ENCODE measurements around the gene RALGAPA2.

Gene RALGAPA2

DNA sequence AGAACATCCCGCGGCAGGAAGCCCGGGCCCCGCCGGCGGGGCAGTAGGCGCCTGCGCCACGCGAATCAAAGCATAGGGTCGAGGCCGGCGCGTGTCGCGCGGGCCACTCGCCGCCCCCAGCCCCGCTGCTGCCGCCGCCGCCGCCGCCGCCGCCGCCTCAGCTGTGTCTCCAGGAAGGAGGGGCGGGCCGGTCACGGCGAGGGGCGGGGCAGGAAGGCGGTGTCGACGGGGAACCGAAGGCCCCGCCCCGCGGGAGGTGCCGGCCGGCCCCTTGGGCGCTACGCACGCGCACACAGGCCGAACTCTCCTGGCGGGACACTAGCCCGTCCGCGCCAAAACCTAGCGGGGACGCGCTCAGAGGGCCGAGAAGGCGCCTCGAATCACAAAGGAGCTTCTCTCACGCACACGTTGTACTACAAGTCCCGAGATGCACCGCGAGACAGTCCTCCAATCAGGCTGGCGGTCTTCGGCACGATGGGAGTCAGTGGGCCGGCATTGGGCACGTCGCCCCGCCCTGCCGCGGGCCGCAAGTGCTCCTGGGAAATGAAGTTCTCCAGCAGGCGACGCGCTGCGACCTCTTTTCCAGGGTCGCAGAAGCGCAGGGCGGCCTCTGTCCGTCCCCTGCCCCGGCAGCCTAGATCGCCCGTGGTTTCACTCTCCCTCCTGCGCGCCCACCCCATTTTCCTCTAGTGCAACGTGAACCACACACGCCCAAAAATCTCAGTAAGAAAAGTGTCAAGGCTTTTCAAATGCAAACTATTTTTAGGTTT lies at the start of gene RALGAPA2:
RALGAPA2 (minus strand) TSS at position 171 of the 770 bp plus-strand sequence; CDS start at position 7, 164 bp downstream.
- peak within 1 kb of the TSS; percentile 90 for H3K4me3 ChIP-seq (ENCODE audit: low read depth, low read length)
- peak; percentile 96 for DNase-seq (ENCODE audit: low read depth)

DNA sequence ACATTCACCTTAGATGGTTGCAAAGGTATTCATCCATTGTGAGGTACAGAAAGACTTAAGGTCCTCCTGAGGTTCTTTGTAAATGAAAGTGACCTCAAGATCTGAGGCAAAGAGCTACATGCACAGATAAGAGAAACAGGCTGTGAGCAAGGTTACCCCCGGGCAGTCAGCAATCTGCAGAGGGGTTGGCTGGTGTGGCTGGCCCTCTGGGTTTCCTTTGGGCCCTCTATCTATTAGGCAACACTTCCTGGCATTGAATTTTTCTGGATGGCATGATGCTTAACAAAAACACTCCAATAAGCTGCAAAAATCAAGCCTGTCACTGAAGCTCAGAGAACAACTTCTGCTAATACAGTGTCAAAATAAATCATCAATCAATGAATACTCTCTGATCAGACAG lies 48.9 kb upstream of the RALGAPA2 start:
- H3K4me3 ChIP-seq (ENCODE audit: low read depth, low read length), result no peak overlapping the region
- no peak for DNase-seq (ENCODE audit: low read depth)

DNA sequence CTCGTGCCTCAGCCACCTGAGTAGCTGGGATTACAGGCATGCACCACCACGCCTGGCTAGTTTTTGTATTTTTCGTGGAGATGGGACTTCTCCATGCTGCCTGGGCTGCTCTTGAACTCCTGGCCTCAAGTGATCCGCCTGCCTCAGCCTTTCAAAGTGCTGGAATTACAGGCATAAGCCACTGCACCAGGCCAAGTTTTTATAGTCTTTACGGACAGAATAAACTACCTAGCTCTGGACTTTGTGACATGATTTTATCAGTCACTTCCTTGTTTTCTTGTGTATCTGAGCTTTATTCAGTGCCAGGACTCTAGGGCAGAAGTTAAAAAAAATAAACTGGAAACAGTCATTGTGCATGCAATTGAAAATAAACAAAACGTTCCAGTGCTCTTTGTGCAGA lies 46.7 kb upstream of the RALGAPA2 start:
- H3K4me3 ChIP-seq (ENCODE audit: low read depth, low read length), result no peak overlapping the region
- no peak for DNase-seq (ENCODE audit: low read depth)

- no peak overlapping the region for H3K4me3 ChIP-seq (ENCODE audit: low read depth, low read length)
- no peak for DNase-seq (ENCODE audit: low read depth)
Measured at GRCh38 chr20:20755674-20756319, 43.4 kb upstream of the RALGAPA2 start.

GRCh38 chr20:20755231-20755630 lies 42.8 kb upstream of the RALGAPA2 start:
- no peak overlapping the region for H3K4me3 ChIP-seq (ENCODE audit: low read depth, low read length)
- DNase-seq (ENCODE audit: low read depth), result no peak

DNA sequence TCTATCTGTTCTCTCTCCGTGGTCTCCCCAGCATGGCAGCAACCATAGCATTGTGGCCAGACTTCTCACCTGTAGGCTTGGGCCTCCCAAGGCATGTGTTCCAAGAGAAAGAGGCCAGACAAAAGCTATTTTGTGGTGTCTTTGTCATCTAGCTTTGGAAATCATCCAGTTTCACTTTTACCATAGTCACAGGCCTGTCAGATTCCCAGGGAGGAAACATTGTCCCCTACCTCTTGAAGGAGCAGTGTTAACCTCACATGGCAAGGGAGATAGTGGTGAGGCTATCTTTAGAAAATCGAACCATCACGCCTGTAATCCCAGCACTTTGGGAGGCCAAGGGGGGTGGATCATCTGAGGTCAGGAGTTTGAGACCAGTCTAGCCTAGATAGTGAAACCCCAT lies 42.3 kb upstream of the RALGAPA2 start:
- DNase-seq (ENCODE audit: low read depth), result no peak
- H3K4me3 ChIP-seq (ENCODE audit: low read depth, low read length), result no peak overlapping the region

DNA sequence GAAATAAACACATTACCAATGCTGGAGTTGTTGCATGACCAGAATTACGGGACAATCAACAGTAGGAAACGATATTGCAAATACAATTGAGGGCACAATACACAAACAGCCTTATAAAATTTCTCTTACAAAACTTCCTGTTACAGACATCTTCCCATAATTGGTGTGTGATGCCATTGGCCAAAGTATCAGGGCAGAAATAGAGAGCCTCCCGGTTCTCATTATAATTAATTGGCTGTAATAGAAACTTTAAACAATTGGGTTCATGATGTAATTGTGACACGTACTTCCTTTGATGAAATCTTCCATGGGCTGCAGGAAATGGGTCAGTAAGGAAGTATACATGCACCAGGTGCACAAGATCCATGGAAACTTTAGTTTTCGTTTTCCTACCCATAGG lies 40.3 kb upstream of the RALGAPA2 start:
- no peak for DNase-seq (ENCODE audit: low read depth)
- H3K4me3 ChIP-seq (ENCODE audit: low read depth, low read length), result no peak overlapping the region

DNA sequence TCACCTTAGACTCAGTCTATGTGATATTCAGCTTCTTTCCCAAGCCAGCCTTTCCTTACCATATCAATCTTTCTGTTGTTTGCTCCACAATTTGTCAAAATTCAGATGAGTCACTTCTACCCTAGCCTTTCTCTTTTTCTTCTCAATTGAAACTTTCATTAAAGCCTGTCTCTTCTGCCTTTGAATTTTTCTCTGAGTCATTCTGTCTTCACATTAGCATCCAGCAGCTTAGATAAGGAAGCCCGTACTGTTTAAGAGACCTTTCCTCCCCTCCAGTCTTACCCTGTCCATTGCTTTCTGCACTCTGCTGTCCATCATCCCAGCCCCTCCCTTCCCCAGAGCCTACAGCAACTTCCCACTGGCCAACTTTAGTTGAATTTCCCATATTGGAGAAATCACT lies 34.9 kb upstream of the RALGAPA2 start:
- no peak for DNase-seq (ENCODE audit: low read depth)
- no peak overlapping the region for H3K4me3 ChIP-seq (ENCODE audit: low read depth, low read length)

GRCh38 chr20:20744170-20744725 lies 31.8 kb upstream of the RALGAPA2 start:
- no peak overlapping the region for H3K4me3 ChIP-seq (ENCODE audit: low read depth, low read length)
- no peak for DNase-seq (ENCODE audit: low read depth)

DNA sequence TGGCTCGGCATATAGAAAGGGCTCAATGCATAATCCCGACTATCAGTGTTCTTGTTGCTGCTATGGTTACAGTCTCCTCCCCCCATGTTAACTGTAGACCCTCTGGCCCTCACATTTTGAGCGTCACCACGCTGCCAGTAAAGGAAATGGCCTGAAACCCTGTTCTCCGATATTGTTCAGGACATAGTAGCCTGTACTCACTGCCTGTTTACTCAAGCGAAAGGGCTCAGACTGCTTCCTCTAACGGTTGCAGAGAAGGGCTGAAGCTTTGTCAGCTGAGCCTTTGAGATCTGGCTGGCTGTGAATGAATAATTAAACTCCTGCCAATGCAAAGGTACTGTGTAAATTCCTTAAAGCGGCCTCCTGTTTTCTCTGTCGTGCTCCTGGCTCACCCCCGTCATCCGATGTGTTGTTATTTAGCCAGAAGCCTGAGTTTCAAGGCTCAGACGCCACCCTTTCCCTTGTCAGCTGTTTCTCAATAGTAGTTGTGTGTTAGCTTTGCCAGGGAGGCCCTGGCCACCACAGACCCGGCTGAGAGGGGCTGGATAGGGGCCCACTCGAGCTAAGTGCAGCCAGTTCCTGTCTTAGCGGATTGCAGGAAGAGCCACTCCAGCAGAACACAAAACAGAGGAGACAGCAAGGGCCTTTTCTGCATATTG lies 31.2 kb upstream of the RALGAPA2 start:
- DNase-seq (ENCODE audit: low read depth), result no peak
- no peak overlapping the region for H3K4me3 ChIP-seq (ENCODE audit: low read depth, low read length)

DNA sequence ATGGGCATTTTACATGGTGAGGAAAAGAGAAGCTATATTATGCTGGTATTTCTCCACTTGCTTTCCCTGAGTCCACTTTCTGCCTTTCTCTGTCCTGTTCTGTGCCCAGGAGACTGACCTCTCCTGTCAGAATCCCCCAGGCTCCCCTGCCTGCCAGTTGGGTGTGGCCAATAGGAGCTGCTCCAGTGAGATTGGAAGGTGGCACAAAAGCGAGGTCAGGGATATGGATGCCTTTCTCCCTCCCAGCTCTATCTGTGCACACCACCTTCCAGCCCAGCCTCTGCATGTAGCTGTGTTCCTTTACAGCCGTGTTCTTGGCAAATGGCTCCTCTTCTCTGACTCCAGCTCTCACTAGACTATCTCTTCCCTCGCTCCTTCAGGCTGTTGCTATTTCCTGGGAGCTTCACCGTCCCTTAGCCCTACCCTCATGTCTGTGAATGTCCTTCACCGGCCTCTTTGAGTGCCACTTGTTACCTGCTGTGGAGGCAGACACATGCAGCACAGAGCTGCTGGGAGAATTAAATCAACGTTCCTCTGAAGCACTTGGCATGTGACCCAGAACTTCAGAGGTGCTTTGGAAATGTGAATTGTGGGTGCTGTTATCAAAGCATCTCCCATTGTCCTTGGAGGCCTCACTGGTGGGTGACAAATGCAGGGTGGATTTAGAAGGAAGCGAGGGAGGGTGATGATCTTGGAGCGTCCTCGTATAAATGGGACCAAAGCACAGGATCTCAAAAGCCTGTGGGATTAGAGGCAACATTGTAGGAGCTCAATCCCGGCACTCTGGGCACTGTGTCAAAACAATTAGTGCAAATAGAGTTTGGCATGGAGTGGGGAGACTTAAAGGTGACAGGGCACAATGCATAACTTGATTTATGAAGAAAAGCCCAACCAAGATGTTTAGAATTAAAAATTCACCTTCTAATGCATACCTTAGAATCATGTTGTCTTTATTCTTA lies 28.9 kb upstream of the RALGAPA2 start:
- DNase-seq (ENCODE audit: low read depth), result no peak
- H3K4me3 ChIP-seq (ENCODE audit: low read depth, low read length), result no peak overlapping the region

GRCh38 chr20:20740541-20740940 lies 28.1 kb upstream of the RALGAPA2 start:
- DNase-seq (ENCODE audit: low read depth), result no peak
- no peak overlapping the region for H3K4me3 ChIP-seq (ENCODE audit: low read depth, low read length)

GRCh38 chr20:20737158-20737557 lies 24.7 kb upstream of the RALGAPA2 start:
- H3K4me3 ChIP-seq (ENCODE audit: low read depth, low read length), result no peak overlapping the region
- DNase-seq (ENCODE audit: low read depth), result no peak

DNA sequence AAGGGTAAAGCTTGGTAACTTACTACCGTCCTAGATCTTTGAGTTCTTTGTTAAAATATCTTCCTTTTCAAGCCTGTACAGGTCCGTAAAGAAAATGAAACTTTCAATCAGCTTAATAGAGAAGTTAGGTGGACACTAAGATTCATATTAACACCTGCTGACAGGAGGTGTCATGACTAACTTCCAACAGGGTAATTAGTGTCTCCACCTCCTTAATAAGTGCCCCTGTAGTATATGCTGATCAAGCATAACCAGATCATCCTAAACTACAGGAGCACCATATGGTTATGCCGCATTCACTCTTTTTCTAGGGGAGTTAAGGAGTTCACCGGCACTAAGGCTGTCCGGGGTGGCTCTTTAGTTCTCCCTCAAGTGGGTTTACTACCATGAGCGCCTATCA lies 23.9 kb upstream of the RALGAPA2 start:
- H3K4me3 ChIP-seq (ENCODE audit: low read depth, low read length), result no peak overlapping the region
- no peak for DNase-seq (ENCODE audit: low read depth)

- no peak for DNase-seq (ENCODE audit: low read depth)
- no peak overlapping the region for H3K4me3 ChIP-seq (ENCODE audit: low read depth, low read length)
Measured at GRCh38 chr20:20734475-20734948, 22.1 kb upstream of the RALGAPA2 start.

DNA sequence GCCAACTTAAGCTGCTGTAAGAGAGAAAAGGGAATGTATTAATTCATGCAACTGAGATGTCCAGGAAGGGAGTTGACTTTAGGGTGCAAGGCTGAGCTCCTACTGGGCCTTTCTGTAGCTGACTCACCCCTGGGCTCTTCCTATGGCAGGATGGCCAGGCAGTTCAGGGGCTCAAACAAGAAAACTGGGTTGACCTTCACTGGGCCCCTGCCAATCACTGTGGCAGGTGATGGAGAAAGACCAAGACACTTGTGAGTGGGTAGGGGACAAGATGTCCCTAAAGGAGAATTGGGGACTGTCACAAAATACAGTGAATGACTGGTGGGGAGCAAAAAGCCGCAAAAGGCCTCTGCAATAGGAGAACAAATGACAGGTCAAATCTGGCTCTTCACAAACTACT lies 21.5 kb upstream of the RALGAPA2 start:
- DNase-seq (ENCODE audit: low read depth), result no peak
- H3K4me3 ChIP-seq (ENCODE audit: low read depth, low read length), result no peak overlapping the region

GRCh38 chr20:20732641-20733040 lies 20.2 kb upstream of the RALGAPA2 start:
- DNase-seq (ENCODE audit: low read depth), result no peak

GRCh38 chr20:20731945-20732296 lies 19.5 kb upstream of the RALGAPA2 start:
- DNase-seq (ENCODE audit: low read depth), result no peak
- H3K4me3 ChIP-seq (ENCODE audit: low read depth, low read length), result no peak overlapping the region

More at GRCh38 chr20:20732641-20733040, 20.2 kb upstream of the RALGAPA2 start:
- H3K4me3 ChIP-seq (ENCODE audit: low read depth, low read length), result no peak overlapping the region

All from skeletal muscle cell (primary cell).